GM18907 (cell line): Measurements from ENCODE around the gene ATP5F1D.

ENCODE experiments used
- ATAC-seq: cut with Tn5 transposase; IDR thresholded peaks from one replicate; pipeline ENCODE4 v1.9.1; 2021; ENCODE audit warnings: mild to moderate bottlenecking, moderate library complexity; ENCODE audit not compliant: unreplicated experiment

The ATP5F1D gene

GRCh38 chr19:1268226-1269064, 26.9 kb downstream of the ATP5F1D start:
- ATAC-seq, result no peak

- ATAC-seq, result peak; percentile 60
Measured at GRCh38 chr19:1269065-1269477, 27.5 kb downstream of the ATP5F1D start, which contains the start of gene CIRBP. Gene CIRBP (plus strand): TSS chr19:1269332. CDS start chr19:1270934, 1,602 bp downstream.

GRCh38 chr19:1269478-1270212, 28.1 kb downstream of the ATP5F1D start:
- peak; percentile 26 for ATAC-seq

GRCh38 chr19:1270213-1270853, 28.8 kb downstream of the ATP5F1D start:
- ATAC-seq, result no peak

GRCh38 chr19:1270854-1271527, 29.4 kb downstream of the ATP5F1D start:
- no peak for ATAC-seq

- ATAC-seq, result no peak
Measured at GRCh38 chr19:1271528-1272422, 30.2 kb downstream of the ATP5F1D start.

- no peak for ATAC-seq
Measured at GRCh38 chr19:1272423-1273262, 31.1 kb downstream of the ATP5F1D start.

GRCh38 chr19:1273263-1274041, 31.9 kb downstream of the ATP5F1D start:
- ATAC-seq, result no peak

- ATAC-seq, result no peak
Measured at GRCh38 chr19:1274081-1274851, 32.7 kb downstream of the ATP5F1D start.

GRCh38 chr19:1274852-1275259, 33.3 kb downstream of the ATP5F1D start:
- ATAC-seq, result no peak

- peak; percentile 71 for ATAC-seq
Measured at GRCh38 chr19:1275260-1275975, 33.9 kb downstream of the ATP5F1D start, which contains the start of gene FAM174C. Gene FAM174C (plus strand): TSS chr19:1275530. CDS start chr19:1275550, 20 bp downstream.

GRCh38 chr19:1275976-1276627, 34.6 kb downstream of the ATP5F1D start:
- no peak for ATAC-seq

- ATAC-seq, result no peak
Measured at GRCh38 chr19:1276628-1277022, 35.1 kb downstream of the ATP5F1D start.

GRCh38 chr19:1277061-1277460, 35.5 kb downstream of the ATP5F1D start:
- ATAC-seq, result no peak

- no peak for ATAC-seq
Measured at GRCh38 chr19:1278074-1278473, 36.5 kb downstream of the ATP5F1D start.
